Adrenal gland (tissue), 12 donors: ENCODE data around the gene NCOA6. TPM values are rescaled to one million over a fixed set of nuclear protein-coding genes. Genes with fewer than 3 reads are reported as not detected.
"Not testable (repeated sequence)": the region's sequence is repeated elsewhere in the genome, so short reads cannot be mapped to it uniquely, and the experiment has no call there.

Experiments used
- DNase-seq, 7 donors: peaks; one replicate each; pipeline ENCODE4 v3.0.0-alpha.2; 2019 to 2020
- H3K27ac ChIP-seq, 5 donors: fragments of 200-600 bp; sonication (generic) in 4 of 5; 1 replicate in 3 of 5; 2 replicates in 2 of 5; pipeline versions ENCODE4 v1.5.1 to v1.8.0; 2016 to 2020; ENCODE audit warnings: mild to moderate bottlenecking in 1 of 5
- H3K27me3 ChIP-seq: fragments of 200-600 bp; 2 replicates; pipeline ENCODE4 v1.8.0; 2021
- H3K36me3 ChIP-seq, 2 donors: fragments of 200-600 bp; replicated peaks in 1 of 2; 1 replicate in 1 of 2; 2 replicates in 1 of 2; pipeline versions ENCODE4 v1.5.1 to v1.8.0; 2018 to 2022
- H3K4me1 ChIP-seq, 2 donors: fragments of 200-600 bp; replicated peaks in 1 of 2; 1 replicate in 1 of 2; 2 replicates in 1 of 2; pipeline versions ENCODE4 v1.5.1 to v1.8.0; 2018 to 2021
- H3K4me3 ChIP-seq, 4 donors: fragments of 200-600 bp; sonication (generic) in 3 of 4; one replicate each; pipeline ENCODE4 v1.5.1; 2016 to 2018
- H3K9me3 ChIP-seq, 3 donors: fragments of 200-600 bp; sonication (generic) in 1 of 3; replicated peaks in 1 of 3; 1 replicate in 2 of 3; 2 replicates in 1 of 3; pipeline versions ENCODE4 v1.5.1 to v1.8.0; 2016 to 2021
- POLR2A ChIP-seq, 2 donors: fragments of 450-650 bp; IDR thresholded peaks; one replicate each; pipeline ENCODE4 v1.6.1; 2017; ENCODE audit warnings: antibody characterized with exemption in 2 of 2, mild to moderate bottlenecking in 2 of 2, moderate library complexity in 1 of 2
- WGBS, 4 donors: extraction: QIAGEN DNeasy Blood & Tissue Kit in 2 of 4; methylation state at CpG; one replicate each; pipeline versions ENCODE4 v1.1.5 to v1.1.7; 2013 to 2017; 5-methylcytosine and 5-hydroxymethylcytosine counted together
- intact Hi-C, 2 donors: fragments of 100-400 bp; cut with DNase I; formaldehyde crosslinking; loops; one replicate each; pipeline versions ENCODE4 v1.14.1 to v1.15.0; 2022 to 2023
- polyA plus RNA-seq, 3 donors: library from polyadenylated mRNA; stranded (reverse); fragments of 200-250 nt in 2 of 3; fragments of 350-450 nt in 1 of 3; fragmentation: Illumina TruSeq in 1 of 3; extraction: RNeasy Lipid Tissue Mini Kit (QIAGEN cat#74804) in 1 of 3; gene quantifications; one replicate each; pipeline ENCODE4 v1.2.3, GENCODE V29; 2013 to 2014
- total RNA-seq, 9 donors: library from RNA; depleted of rRNA in 4 of 9; stranded (reverse); fragments of >200 nt in 4 of 9; fragments of 120-200 nt in 1 of 9; fragmentation: NEBNext Ultra II Directional in 1 of 9; extraction: Animal tissue kit (Norgen Biotek cat#: 25700) in 1 of 9; gene quantifications; one replicate each; pipeline versions ENCODE4 v1.1.0 to v1.2.4, GENCODE V29; 2013 to 2023
- TF ChIP-seq, protein P1 (sequence below), 6 experiments: fragments of 450-650 bp in 4 of 6; fragments of 200-600 bp in 2 of 6; sonication (generic) in 1 of 6; IDR thresholded peaks; 1 replicate in 5 of 6; 2 replicates in 1 of 6; pipeline versions ENCODE4 v1.5.1 to v1.8.0; 2016 to 2021; ENCODE audit warnings: antibody characterized with exemption in 6 of 6, mild to moderate bottlenecking in 2 of 6, moderate library complexity in 1 of 6
- donor health status: healthy with polysubstance abuse.
- donor health status: Bipolar disorder and iron deficiency.
- donor health status: DM: yes; HTN: yes; CAD: no.
- donor health status: DM: no; HTN: no; CAD: no.
- donor health status: DM: no; HTN: no; CAD: no.
- donor health status: DM: yes; HTN: yes; CAD: no.

NCOA6 gene
- total and polyA plus RNA-seq, 12 donors = 12.2 to 58.2 (median 21.7) TPM

GRCh38 chr20:34724172-34724571, 101.3 kb downstream of the NCOA6 start:
- H3K4me3 ChIP-seq = no peak overlapping the region
- TF ChIP-seq, protein P1, sequence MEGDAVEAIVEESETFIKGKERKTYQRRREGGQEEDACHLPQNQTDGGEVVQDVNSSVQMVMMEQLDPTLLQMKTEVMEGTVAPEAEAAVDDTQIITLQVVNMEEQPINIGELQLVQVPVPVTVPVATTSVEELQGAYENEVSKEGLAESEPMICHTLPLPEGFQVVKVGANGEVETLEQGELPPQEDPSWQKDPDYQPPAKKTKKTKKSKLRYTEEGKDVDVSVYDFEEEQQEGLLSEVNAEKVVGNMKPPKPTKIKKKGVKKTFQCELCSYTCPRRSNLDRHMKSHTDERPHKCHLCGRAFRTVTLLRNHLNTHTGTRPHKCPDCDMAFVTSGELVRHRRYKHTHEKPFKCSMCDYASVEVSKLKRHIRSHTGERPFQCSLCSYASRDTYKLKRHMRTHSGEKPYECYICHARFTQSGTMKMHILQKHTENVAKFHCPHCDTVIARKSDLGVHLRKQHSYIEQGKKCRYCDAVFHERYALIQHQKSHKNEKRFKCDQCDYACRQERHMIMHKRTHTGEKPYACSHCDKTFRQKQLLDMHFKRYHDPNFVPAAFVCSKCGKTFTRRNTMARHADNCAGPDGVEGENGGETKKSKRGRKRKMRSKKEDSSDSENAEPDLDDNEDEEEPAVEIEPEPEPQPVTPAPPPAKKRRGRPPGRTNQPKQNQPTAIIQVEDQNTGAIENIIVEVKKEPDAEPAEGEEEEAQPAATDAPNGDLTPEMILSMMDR (IDR thresholded peaks at IDR 0.05) = no peak
- TF ChIP-seq POLR2A (IDR thresholded peaks at IDR 0.05) = no peak
- no peaks in the 10 kb centered on the region for H3K4me1 ChIP-seq
- H3K9me3 ChIP-seq = no peaks in the 10 kb centered on the region
- no peak overlapping the region for H3K27ac ChIP-seq
- H3K27me3 ChIP-seq = no peaks in the 10 kb centered on the region
- peaks cover 0 to 47% of the 10 kb centered on the region in 2 donors for H3K36me3 ChIP-seq
- 68 to 87% (median 82%) methylated on average over 3 of the region's 3 CpGs for WGBS, 4 donors
- intact Hi-C loops = no loop called here
- no peak for DNase-seq

- intact Hi-C loops, H3K4me3 ChIP-seq, H3K4me1 ChIP-seq, H3K27ac ChIP-seq, DNase-seq, H3K27me3 ChIP-seq, H3K9me3 ChIP-seq: not testable (repeated sequence)
- 80 to 92% (median 84%) methylated on average over 3 of the region's 3 CpGs for WGBS, 4 donors
- peaks cover 0 to 47% of the 10 kb centered on the region in 2 donors for H3K36me3 ChIP-seq
These were observed 102.9 kb downstream of the NCOA6 start for GRCh38 chr20:34722560-34722959.

- Histone ChIP-seq H3K4me1 (no peaks in the 10 kb centered on the region), H3K36me3 (peaks cover 0 to 30% of the 10 kb centered on the region in 2 donors), H3K4me3 (no peak overlapping the region), H3K27me3 (no peaks in the 10 kb centered on the region), H3K9me3 (no peaks in the 10 kb centered on the region), H3K27ac (peak overlapping the region in 1 of 5 donors; percentile 1)
- 29 to 47% (median 38%) methylated on average over 2 of the region's 2 CpGs for WGBS, 4 donors
- TF ChIP-seq POLR2A (IDR thresholded peaks at IDR 0.05) = no peak
- TF ChIP-seq, protein P1 (IDR thresholded peaks at IDR 0.05) = no peak
- intact Hi-C loops = no loop called here
- DNase-seq = peak in 5 of 7 donors; percentile 52 to 72 (median 61)
These were observed 105.2 kb downstream of the NCOA6 start for GRCh38 chr20:34720266-34720665.

GRCh38 chr20:34719242-34720017, 106.0 kb downstream of the NCOA6 start:
- DNase-seq, H3K9me3 ChIP-seq, H3K27ac ChIP-seq, H3K4me3 ChIP-seq, intact Hi-C loops, H3K4me1 ChIP-seq, H3K27me3 ChIP-seq: not testable (repeated sequence)
- 83 to 89% (median 88%) methylated on average over 13 of the region's 13 CpGs for WGBS, 4 donors
- peaks cover 0 to 26% of the 10 kb centered on the region in 2 donors for H3K36me3 ChIP-seq

GRCh38 chr20:34717230-34718095, 108.0 kb downstream of the NCOA6 start:
- 86 to 91% (median 86%) methylated on average over 9 of the region's 9 CpGs for WGBS, 4 donors
- Histone ChIP-seq H3K27ac (no peak overlapping the region), H3K4me1 (peaks cover 14% of the 10 kb centered on the region in 2 donors), H3K27me3 (no peaks in the 10 kb centered on the region), H3K9me3 (no peaks in the 10 kb centered on the region), H3K4me3 (no peak overlapping the region), H3K36me3 (peaks cover 0 to 12% of the 10 kb centered on the region in 2 donors)
- no peak for DNase-seq
- intact Hi-C loops = no loop called here
- no peak for TF ChIP-seq POLR2A (IDR thresholded peaks at IDR 0.05)
- TF ChIP-seq, protein P1 (IDR thresholded peaks at IDR 0.05) = no peak
